Pancreas (tissue), 10 donors: ENCODE measurements around the gene INAVA. TPM values are rescaled to one million over a fixed set of nuclear protein-coding genes. Genes with fewer than 3 reads are reported as not detected.
A peak's percentile ranks its signal among the peaks of the same experiment; 100 is the strongest.

ENCODE experiments used
- ATAC-seq, 4 donors: fragments of 200-7000 bp; cut with Tn5 transposase; one replicate each; pipeline versions ENCODE4 v1.8.0 to v1.9.1; 2020; ENCODE audit warnings: mild to moderate bottlenecking in 4 of 4, moderate library complexity in 4 of 4
- DNase-seq, 6 donors: peaks; one replicate each; pipeline ENCODE4 v3.0.0-alpha.2; 2020
- FAIRE-seq: peaks from 2 replicates; lab custom pipeline; 2012; peaks lifted over from hg19 to GRCh38; lab: Jason Lieb, UNC
- H3K27ac ChIP-seq, 4 donors: fragments of 200-600 bp; sonication (generic); 1 replicate in 3 of 4; 2 replicates in 1 of 4; pipeline versions ENCODE4 v1.5.0 to v1.8.0; 2020
- H3K27me3 ChIP-seq, 4 donors: fragments of 200-600 bp; one replicate each; pipeline ENCODE4 v1.8.0; 2021
- H3K36me3 ChIP-seq, 3 donors: fragments of 200-600 bp; sonication (generic) in 1 of 3; one replicate each; pipeline versions ENCODE4 v1.5.0 to v1.8.0; 2020 to 2021
- H3K4me1 ChIP-seq, 3 donors: fragments of 200-600 bp; one replicate each; pipeline ENCODE4 v1.8.0; 2021
- H3K4me3 ChIP-seq, 4 donors: fragments of 200-600 bp; sonication (generic) in 2 of 4; one replicate each; pipeline versions ENCODE4 v1.5.0 to v1.8.0; 2020 to 2021
- H3K9me3 ChIP-seq, 4 donors: fragments of 200-600 bp; one replicate each; pipeline ENCODE4 v1.8.0; 2021
- CTCF ChIP-seq, 4 donors: fragments of 200-600 bp; sonication (generic) in 3 of 4; IDR thresholded peaks; one replicate each; pipeline versions ENCODE4 v1.5.0 to v1.8.0; 2021; ENCODE audit warnings: antibody characterized with exemption in 4 of 4
- WGBS, 2 donors: extraction: QIAGEN DNeasy Blood & Tissue Kit; methylation state at CpG; one replicate each; pipeline ENCODE4 v1.1.7; 2013; 5-methylcytosine and 5-hydroxymethylcytosine counted together
- intact Hi-C, 3 donors: fragments of 100-400 bp; cut with DNase I; formaldehyde crosslinking; loops; one replicate each; pipeline versions ENCODE4 v1.11.1 to v1.14.2; 2022
- polyA plus RNA-seq, 2 donors: library from polyadenylated mRNA; stranded (reverse); fragments of 200-250 nt; gene quantifications; one replicate each; pipeline ENCODE4 v1.2.3, GENCODE V29; 2013
- total RNA-seq, 6 donors: library from RNA; stranded (reverse); fragmentation: NEBNext Ultra II Directional in 4 of 6; extraction: Animal tissue kit (Norgen Biotek cat#: 25700) in 4 of 6; gene quantifications; one replicate each; pipeline versions ENCODE4 v1.2.1 to v1.2.4, GENCODE V29; 2021 to 2023
- donor health status: healthy with polysubstance abuse.
- donor health status: DM: no; HTN: no; CAD: no; lungs with moderate emphysema.
- donor health status: DM: no; HTN: no; CAD: no.
- donor health status: control.
- donor health status: control.
- donor health status: Bipolar disorder and iron deficiency.
- donor health status: DM: yes; HTN: yes; CAD: no.
- donor health status: DM: no; HTN: no; CAD: no.
- donor health status: DM: no; HTN: no; CAD: no.
- donor health status: DM: yes; HTN: yes; CAD: no.

The INAVA gene
- total and polyA plus RNA-seq, 8 donors, result 5.0 to 26.6 (median 13.8) TPM

- DNase-seq (no peak), FAIRE-seq (no peak), ATAC-seq (no peak)
- no peak for TF ChIP-seq CTCF (IDR thresholded peaks at IDR 0.05)
- Histone ChIP-seq H3K27me3 (no peaks in the 10 kb centered on the region), H3K9me3 (no peaks in the 10 kb centered on the region), H3K4me3 (no peak overlapping the region), H3K4me1 (peaks cover 0 to 4% (median 4%) of the 10 kb centered on the region in 3 donors), H3K36me3 (peaks cover 0 to 45% (median 0%) of the 10 kb centered on the region in 3 donors), H3K27ac (no peak overlapping the region)
- WGBS, 2 donors, result 57 to 58% methylated on average over 3 of the region's 3 CpGs
- intact Hi-C loops, result loop anchor here in 1 of 3 donors (10.0 kb wide), 1 partner anchor 146 kb away; no protein-coding TSS in a partner anchor
Observed at GRCh38 chr1:200899015-200899386, 4.3 kb downstream of the INAVA start.

GRCh38 chr1:200899451-200899915 lies 4.8 kb downstream of the INAVA start:
- peaks cover 0 to 46% (median 0%) of the 10 kb centered on the region in 3 donors for H3K36me3 ChIP-seq
- no peak for TF ChIP-seq CTCF (IDR thresholded peaks at IDR 0.05)
- no peaks in the 10 kb centered on the region for H3K9me3 ChIP-seq
- no peak for FAIRE-seq
- H3K27ac ChIP-seq, result no peak overlapping the region
- DNase-seq, result no peak
- peaks cover 0 to 4% (median 4%) of the 10 kb centered on the region in 3 donors for H3K4me1 ChIP-seq
- intact Hi-C loops, result loop anchor here in 1 of 3 donors (10.0 kb wide), 1 partner anchor 145 kb away; no protein-coding TSS in a partner anchor
- ATAC-seq, result no peak
- no peak overlapping the region for H3K4me3 ChIP-seq
- 90 to 96% methylated on average over 10 of the region's 10 CpGs for WGBS, 2 donors
- no peaks in the 10 kb centered on the region for H3K27me3 ChIP-seq

- Histone ChIP-seq H3K36me3 (peaks cover 0 to 46% (median 0%) of the 10 kb centered on the region in 3 donors), H3K9me3 (no peaks in the 10 kb centered on the region), H3K27ac (no peak overlapping the region), H3K4me3 (no peak overlapping the region), H3K27me3 (no peaks in the 10 kb centered on the region), H3K4me1 (peaks cover 0 to 4% (median 4%) of the 10 kb centered on the region in 3 donors)
- 89 to 91% methylated on average over 16 of the region's 16 CpGs for WGBS, 2 donors
- no peak for TF ChIP-seq CTCF (IDR thresholded peaks at IDR 0.05)
- FAIRE-seq, result no peak
- ATAC-seq, result no peak
- DNase-seq, result peak in 1 of 6 donors; percentile 61
- intact Hi-C loops, result loop anchor here in 1 of 3 donors (10.0 kb wide), 1 partner anchor 145 kb away; no protein-coding TSS in a partner anchor
Observed at GRCh38 chr1:200899954-200900867, 5.5 kb downstream of the INAVA start.

- WGBS, 2 donors, result 90 to 94% methylated on average over 15 to 17 of the region's 17 CpGs
- ATAC-seq, result no peak
- no peaks in the 10 kb centered on the region for H3K9me3 ChIP-seq
- FAIRE-seq, result no peak
- H3K27me3 ChIP-seq, result no peaks in the 10 kb centered on the region
- no peak for TF ChIP-seq CTCF (IDR thresholded peaks at IDR 0.05)
- H3K4me1 ChIP-seq, result peaks cover 0 to 4% (median 4%) of the 10 kb centered on the region in 3 donors
- peaks cover 0 to 50% (median 0%) of the 10 kb centered on the region in 3 donors for H3K36me3 ChIP-seq
- intact Hi-C loops, result no loop called here
- DNase-seq, result no peak
- no peak overlapping the region for H3K27ac ChIP-seq
- no peak overlapping the region for H3K4me3 ChIP-seq
Observed at GRCh38 chr1:200900877-200901276, 6.2 kb downstream of the INAVA start.
